Keratinocyte (primary cell): ENCODE data around the gene GATAD2B. TPM values are rescaled to one million over a fixed set of nuclear protein-coding genes. Genes with fewer than 3 reads are reported as not detected.

Source experiments
- DNase-seq: peaks from one replicate; pipeline ENCODE4 v3.0.0-alpha.2; 2011; ENCODE audit warnings: low read depth, missing footprints, low spot score
- FAIRE-seq: peaks from 2 replicates; lab custom pipeline; 2011; peaks lifted over from hg19 to GRCh38; lab: Jason Lieb, UNC
- H2AFZ ChIP-seq: 2 replicates; pipeline ENCODE4 v1.6.0; 2012; ENCODE audit warnings: low read length, control low read depth, inconsistent platforms; ENCODE audit not compliant: control insufficient read depth
- H3K27ac ChIP-seq: 2 replicates; pipeline ENCODE4 v1.5.1; 2011; ENCODE audit warnings: low read length; ENCODE audit not compliant: control insufficient read depth, insufficient read depth
- H3K27me3 ChIP-seq: 3 replicates; pipeline ENCODE4 v1.6.0; 2011; ENCODE audit warnings: low read length; ENCODE audit not compliant: control insufficient read depth, insufficient read depth; ENCODE audit errors: extremely low read depth
- H3K36me3 ChIP-seq, 2 experiments: 2 replicates in 1 of 2; 3 replicates in 1 of 2; pipeline ENCODE4 v1.5.1; 2011; ENCODE audit warnings: low read length in 2 of 2, mild to moderate bottlenecking in 1 of 2; ENCODE audit not compliant: control insufficient read depth in 2 of 2, insufficient read depth in 2 of 2; ENCODE audit errors: extremely low read depth in 1 of 2
- H3K4me1 ChIP-seq: 3 replicates; pipeline ENCODE4 v1.5.1; 2011; ENCODE audit warnings: low read length; ENCODE audit not compliant: control insufficient read depth, insufficient read depth; ENCODE audit errors: extremely low read depth
- H3K4me2 ChIP-seq: 3 replicates; pipeline ENCODE4 v1.6.0; 2011; ENCODE audit warnings: low read depth, low read length; ENCODE audit not compliant: control insufficient read depth, insufficient read depth; ENCODE audit errors: extremely low read depth
- H3K4me3 ChIP-seq, 3 experiments: fragments of 200-600 bp in 1 of 3; sonication (generic) in 1 of 3; 2 replicates in 2 of 3; 3 replicates in 1 of 3; pipeline ENCODE4 v1.5.1; 2011 to 2016; ENCODE audit warnings: low read length in 3 of 3, mild to moderate bottlenecking in 3 of 3, control low read depth in 2 of 3, inconsistent platforms in 1 of 3, low read depth in 1 of 3, mixed read lengths in 1 of 3, mixed run types in 1 of 3, moderate library complexity in 1 of 3; ENCODE audit not compliant: control insufficient read depth in 2 of 3, insufficient read depth in 2 of 3; ENCODE audit errors: extremely low read depth in 1 of 3
- H3K79me2 ChIP-seq: 2 replicates; pipeline ENCODE4 v1.6.0; 2012; ENCODE audit warnings: low read length; ENCODE audit not compliant: control insufficient read depth, insufficient read depth
- H3K9ac ChIP-seq: 3 replicates; pipeline ENCODE4 v1.6.0; 2011; ENCODE audit warnings: low read length; ENCODE audit not compliant: control insufficient read depth, insufficient read depth; ENCODE audit errors: extremely low read depth
- H3K9me1 ChIP-seq: 3 replicates; pipeline ENCODE4 v1.6.0; 2011; ENCODE audit warnings: low read length; ENCODE audit not compliant: control insufficient read depth, insufficient read depth; ENCODE audit errors: extremely low read depth
- H3K9me3 ChIP-seq: 2 replicates; pipeline ENCODE4 v1.5.1; 2012; ENCODE audit warnings: low read depth, low read length; ENCODE audit not compliant: control insufficient read depth
- H4K20me1 ChIP-seq: 3 replicates; pipeline ENCODE4 v1.6.0; 2011; ENCODE audit warnings: low read length; ENCODE audit not compliant: control insufficient read depth, insufficient read depth; ENCODE audit errors: extremely low read depth
- EZH2 ChIP-seq: IDR thresholded peaks from one replicate; pipeline ENCODE4 v1.6.1; 2012; ENCODE audit warnings: inconsistent platforms, mild to moderate bottlenecking, low read length, moderate library complexity
- dilution Hi-C: fragments of 300-500 bp; cut with MboI; formaldehyde crosslinking; loops from one replicate; pipeline ENCODE4 v1.7.0; 2020; ENCODE audit warnings: low sequenced_read_pairs; ENCODE audit not compliant: extremely low pct_ligation_motif_present
- polyA plus RNA-seq, 5 experiments: library from polyadenylated mRNA; depleted of rRNA in 3 of 5; stranded (reverse) in 3 of 5; stranded (forward) in 1 of 5; unstranded in 1 of 5; fragments of >200 nt; gene quantifications; 1 replicate in 1 of 5; 2 replicates in 3 of 5; 3 replicates in 1 of 5; pipeline versions ENCODE4 v1.2.1 to v1.2.3, GENCODE V29; 2011 to 2012; ENCODE audit warnings: missing spikeins in 2 of 5, low read depth in 1 of 5, low replicate concordance in 1 of 5
- TF ChIP-seq, protein P1 (sequence below), 3 experiments: IDR thresholded peaks in 1 of 3; conservative IDR thresholded peaks in 1 of 3; optimal IDR thresholded peaks in 1 of 3; 2 replicates in 2 of 3; 3 replicates in 1 of 3; pipeline versions ENCODE3 to v1.5.1; 2011; ENCODE audit warnings: low read length in 3 of 3, mild to moderate bottlenecking in 3 of 3, moderate library complexity in 2 of 3, control low read depth in 1 of 3, inconsistent platforms in 1 of 3; ENCODE audit not compliant: insufficient read depth in 2 of 3; ENCODE audit errors: extremely low read depth in 1 of 3

GATAD2B gene
- polyA plus RNA-seq, 1 donor (not counting 4 experiments of a cell fraction or from before 2014, with no cell fraction given): 6.1 TPM

DNA sequence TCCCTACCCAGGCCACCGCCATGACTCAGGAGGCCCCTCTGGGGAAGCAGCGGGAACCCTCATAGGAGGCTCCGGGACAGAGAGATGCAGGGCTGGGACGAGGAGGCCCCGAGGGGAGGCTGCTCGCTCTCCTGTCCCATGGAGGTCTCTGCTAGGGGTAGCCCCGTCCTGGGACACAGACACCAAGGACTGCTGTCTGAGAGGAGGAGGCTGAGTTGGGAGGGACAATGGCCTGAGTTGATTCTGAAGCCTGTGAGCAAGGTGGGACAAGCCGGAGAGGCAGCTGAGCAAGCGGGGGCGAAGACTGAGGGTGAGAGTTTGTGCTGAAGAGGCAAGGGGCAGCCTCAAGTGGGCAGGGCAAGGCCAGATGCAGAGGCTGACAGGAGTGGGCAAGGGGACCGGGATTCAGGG, 130.1 kb downstream of the GATAD2B start:
- FAIRE-seq: no peak
- dilution Hi-C loops: no loop called here
- peaks cover 4% of the 10 kb centered on the region for H3K4me1 ChIP-seq

DNA sequence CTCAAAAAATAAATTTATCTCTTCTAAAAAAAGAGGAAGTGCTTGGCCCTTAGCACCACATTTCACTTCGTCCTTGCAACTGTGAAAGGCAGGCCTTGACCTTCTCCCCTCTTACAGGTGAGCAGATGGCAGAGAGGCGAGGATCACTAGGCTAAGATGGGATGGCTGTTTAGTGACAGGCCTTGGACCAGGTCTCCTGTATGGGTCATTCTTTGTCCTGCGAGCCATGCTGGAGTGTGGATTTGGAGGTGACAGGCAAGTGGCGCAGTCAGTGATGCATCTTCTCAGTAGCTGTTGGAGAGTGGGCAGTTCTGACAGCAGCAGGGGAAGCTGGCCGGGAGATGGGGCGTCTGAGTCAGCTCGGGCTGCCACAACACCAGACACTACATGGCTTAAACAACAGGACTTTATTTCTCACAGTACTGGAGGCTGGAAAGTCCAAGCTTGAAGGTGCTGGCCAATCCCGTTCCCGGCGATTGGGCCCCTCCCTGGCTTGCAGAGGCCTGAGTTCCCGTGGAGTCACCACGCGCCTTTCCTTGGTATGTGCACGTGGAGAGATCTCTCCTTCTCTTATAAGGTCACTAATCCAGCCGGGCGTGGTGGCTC, 131.0 kb downstream of the GATAD2B start:
- Histone ChIP-seq H3K9me3 (no peaks in the 10 kb centered on the region), H4K20me1 (no peaks in the 10 kb centered on the region), H3K9ac (no peak overlapping the region), H3K27ac (no peak overlapping the region), H3K36me3 (no peaks in the 10 kb centered on the region), H3K4me2 (no peak overlapping the region), H3K27me3 (peaks cover 5% of the 10 kb centered on the region), H3K9me1 (no peaks in the 10 kb centered on the region), H3K79me2 (no peaks in the 10 kb centered on the region), H2AFZ (no peak overlapping the region), H3K4me1 (peaks cover 4% of the 10 kb centered on the region), H3K4me3 (no peak overlapping the region)
- no peak for TF ChIP-seq EZH2
- TF ChIP-seq, protein P1, sequence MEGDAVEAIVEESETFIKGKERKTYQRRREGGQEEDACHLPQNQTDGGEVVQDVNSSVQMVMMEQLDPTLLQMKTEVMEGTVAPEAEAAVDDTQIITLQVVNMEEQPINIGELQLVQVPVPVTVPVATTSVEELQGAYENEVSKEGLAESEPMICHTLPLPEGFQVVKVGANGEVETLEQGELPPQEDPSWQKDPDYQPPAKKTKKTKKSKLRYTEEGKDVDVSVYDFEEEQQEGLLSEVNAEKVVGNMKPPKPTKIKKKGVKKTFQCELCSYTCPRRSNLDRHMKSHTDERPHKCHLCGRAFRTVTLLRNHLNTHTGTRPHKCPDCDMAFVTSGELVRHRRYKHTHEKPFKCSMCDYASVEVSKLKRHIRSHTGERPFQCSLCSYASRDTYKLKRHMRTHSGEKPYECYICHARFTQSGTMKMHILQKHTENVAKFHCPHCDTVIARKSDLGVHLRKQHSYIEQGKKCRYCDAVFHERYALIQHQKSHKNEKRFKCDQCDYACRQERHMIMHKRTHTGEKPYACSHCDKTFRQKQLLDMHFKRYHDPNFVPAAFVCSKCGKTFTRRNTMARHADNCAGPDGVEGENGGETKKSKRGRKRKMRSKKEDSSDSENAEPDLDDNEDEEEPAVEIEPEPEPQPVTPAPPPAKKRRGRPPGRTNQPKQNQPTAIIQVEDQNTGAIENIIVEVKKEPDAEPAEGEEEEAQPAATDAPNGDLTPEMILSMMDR (optimal IDR thresholded peaks at IDR 0.05 in 1 of 3, IDR thresholded peaks at IDR 0.05 in 1 of 3, conservative IDR thresholded peaks at IDR 0.05 in 1 of 3; ENCODE audit: extremely low read depth in 1 of 3, insufficient read depth in 2 of 3, low read length in 3 of 3): no peak
- dilution Hi-C loops: no loop called here
- FAIRE-seq (no peak), DNase-seq (no peak)

More for the DNA sequence above, 130.1 kb downstream of the GATAD2B start:
- DNase-seq: no peak
- no peaks in the 10 kb centered on the region for H3K36me3 ChIP-seq
- H3K9ac ChIP-seq: no peak overlapping the region
- no peaks in the 10 kb centered on the region for H3K9me3 ChIP-seq
- no peak overlapping the region for H2AFZ ChIP-seq
- H3K27me3 ChIP-seq: peaks cover 5% of the 10 kb centered on the region
- no peaks in the 10 kb centered on the region for H3K9me1 ChIP-seq
- TF ChIP-seq EZH2: no peak
- no peaks in the 10 kb centered on the region for H4K20me1 ChIP-seq
- H3K27ac ChIP-seq: no peak overlapping the region
- H3K4me3 ChIP-seq: no peak overlapping the region
- H3K4me2 ChIP-seq: no peak overlapping the region
- H3K79me2 ChIP-seq: no peaks in the 10 kb centered on the region
